T1000 (cell line): ENCODE measurements around the gene NLRP5.
"Not testable (repeated sequence)": the region's sequence is repeated elsewhere in the genome, so short reads cannot be mapped to it uniquely, and the experiment has no call there.

Experiments used
- DNase-seq: peaks from one replicate; lab custom pipeline; 2025; ENCODE audit warnings: mixed read lengths; lab: John Stamatoyannopoulos, UW

The NLRP5 gene

DNA sequence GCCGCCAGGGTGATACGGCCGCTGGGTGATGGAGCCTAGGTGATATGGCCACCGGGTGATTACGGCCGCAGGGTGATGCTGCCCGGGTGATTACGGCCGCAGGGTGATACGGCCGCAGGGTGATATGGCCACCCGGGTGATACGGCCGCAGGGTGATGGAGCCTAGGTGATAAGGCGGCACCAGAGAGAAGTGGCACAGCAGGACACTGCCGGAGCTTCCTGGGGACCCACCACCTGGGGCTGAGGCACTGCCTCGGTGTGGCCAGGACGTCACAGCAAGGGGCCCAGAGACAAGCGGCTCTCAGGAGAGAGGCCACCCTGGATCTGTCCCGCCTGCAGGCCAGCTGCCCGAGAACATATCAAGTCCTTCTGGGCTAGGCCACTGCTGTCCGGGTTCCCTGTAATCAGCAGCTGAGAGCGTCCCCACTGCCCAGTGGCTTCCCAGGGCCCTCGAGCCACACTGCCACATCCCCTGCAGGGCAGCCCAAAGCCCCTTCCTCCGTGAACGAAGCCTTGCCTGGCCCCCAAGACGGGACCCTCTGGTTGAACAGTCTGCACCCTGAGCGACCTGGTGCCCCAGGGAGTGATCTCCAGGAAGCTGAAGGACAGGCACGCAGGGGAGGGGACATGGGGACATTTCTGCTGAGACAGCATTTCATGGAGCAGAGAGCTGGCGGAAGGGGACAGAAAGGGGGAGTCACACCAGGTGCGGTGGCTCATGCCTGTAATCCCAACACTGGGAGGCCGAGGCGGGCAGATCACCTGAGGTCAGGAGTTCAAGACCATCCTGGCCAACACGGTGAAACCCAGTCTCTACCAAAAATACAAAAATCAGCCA is 112.4 kb downstream of the NLRP5 start:
- DNase-seq = no peak

- DNase-seq = no peak
Observed at GRCh38 chr19:56099638-56100539, 113.3 kb downstream of the NLRP5 start.

- DNase-seq = no peak
Observed at GRCh38 chr19:56101095-56101494, 114.5 kb downstream of the NLRP5 start.

DNA sequence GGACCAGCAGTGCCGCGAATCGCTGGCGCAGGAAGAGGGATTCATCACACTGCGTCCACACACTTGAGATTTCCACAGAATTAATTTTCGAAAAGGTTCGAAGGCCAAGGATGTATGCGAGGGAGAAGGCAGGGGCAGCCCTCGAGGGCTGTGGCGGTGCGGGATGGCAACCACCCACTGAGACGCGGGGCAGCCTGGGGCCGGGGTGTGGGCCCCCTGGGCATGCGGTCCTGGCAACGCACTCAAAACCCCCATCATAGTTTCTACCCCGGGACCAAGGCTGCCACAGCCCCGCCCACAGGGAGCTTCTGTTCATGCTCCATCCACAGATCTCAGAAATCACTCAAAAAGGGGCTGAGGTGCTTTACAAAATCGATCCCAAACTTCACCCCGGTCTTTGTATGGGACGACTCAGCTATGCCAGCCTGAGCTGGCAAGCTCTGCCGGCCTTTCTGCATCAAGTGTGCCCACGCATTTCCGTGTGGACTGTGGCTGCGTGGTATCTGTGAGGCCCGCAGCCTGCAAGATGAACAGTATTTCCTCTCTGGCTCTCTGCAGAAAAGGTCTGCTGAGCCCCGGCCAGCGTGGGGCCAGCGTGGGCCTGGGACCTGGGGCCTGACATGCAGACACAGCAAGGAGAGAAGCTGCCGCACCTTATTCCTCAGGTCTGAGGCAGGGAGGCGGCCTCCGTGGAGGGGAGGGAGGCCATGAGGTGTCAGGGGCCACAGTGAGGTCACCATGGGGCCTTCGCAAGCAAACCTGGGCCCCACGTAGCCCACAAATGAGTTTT is 115.4 kb downstream of the NLRP5 start:
- DNase-seq = no peak

GRCh38 chr19:56103027-56103614 is 116.5 kb downstream of the NLRP5 start:
- no peak for DNase-seq

DNA sequence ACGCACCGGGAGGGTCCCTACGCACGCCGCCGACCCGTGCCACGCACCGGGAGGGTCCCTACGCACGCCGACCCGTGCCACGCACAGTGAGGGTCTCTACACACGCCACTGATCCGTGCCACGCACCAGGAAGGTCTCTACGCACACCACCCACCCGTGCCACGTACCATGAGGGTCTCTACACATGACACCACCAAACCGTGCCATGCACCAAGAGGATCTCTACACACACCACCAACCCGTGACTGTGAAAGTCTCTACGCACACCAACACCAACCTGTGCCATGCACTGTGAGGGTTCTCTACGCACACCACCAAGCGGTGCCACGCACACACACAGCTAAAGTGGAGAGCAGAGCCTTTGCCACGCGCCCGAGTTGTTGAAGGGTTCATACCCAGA is 117.8 kb downstream of the NLRP5 start:
- DNase-seq = no peak

DNA sequence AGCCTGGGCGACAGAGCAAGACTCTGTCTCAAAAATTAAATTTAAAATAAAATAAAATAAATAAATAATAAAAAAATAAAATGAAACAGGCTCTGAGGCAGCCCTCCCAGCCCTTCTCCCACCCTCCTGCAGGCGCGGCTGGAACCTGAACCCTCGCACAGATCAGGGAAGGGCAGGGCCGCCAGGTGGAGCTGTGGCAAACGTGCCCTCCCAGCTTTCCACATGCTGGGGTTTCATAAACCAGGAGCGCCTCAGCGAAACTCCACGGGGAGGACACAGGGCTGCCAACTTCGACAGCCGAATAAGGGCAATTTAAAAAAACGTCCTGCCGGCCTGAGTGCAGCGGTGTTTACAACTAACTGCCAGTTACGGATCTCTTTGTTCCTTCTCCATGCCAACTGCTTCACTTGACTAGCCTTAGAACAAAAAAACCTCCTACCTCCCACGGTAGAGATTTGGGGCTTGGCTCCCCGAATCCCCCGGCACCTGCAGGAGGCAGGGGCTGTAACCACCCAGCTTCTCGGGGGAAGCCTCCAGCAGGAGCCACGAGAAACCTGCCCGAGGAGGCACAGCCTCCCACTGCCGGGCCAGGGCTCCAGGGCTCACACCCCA is 118.6 kb downstream of the NLRP5 start:
- no peak for DNase-seq

- DNase-seq = not testable (repeated sequence)
Observed at GRCh38 chr19:56105831-56106396, 119.3 kb downstream of the NLRP5 start.

DNA sequence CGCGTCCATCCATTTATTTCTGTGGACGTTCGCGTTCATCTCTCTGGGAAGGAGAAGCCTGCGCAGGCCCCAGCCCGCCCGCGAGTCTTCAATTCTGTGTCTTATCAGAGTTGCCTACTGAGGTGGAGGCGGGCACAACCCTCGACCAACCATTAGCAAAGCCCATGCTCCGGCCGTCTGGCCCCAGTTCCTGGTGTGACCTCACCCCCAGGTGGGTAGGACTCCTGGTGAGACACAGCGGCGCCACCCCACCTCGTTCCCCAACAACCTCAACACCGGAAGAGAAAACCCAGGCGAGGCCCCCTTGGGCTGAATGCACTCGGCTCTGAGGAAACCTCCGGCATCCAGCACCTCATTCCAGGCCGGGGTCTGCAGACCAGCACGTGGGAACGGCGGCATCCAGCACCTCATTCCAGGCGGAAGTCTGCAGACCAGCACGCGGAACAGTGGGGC is 119.8 kb downstream of the NLRP5 start:
- no peak for DNase-seq

- no peak for DNase-seq
Observed at GRCh38 chr19:56106993-56107392, 120.4 kb downstream of the NLRP5 start.

- DNase-seq = no peak
Observed at GRCh38 chr19:56107626-56108351, 121.2 kb downstream of the NLRP5 start.

DNA sequence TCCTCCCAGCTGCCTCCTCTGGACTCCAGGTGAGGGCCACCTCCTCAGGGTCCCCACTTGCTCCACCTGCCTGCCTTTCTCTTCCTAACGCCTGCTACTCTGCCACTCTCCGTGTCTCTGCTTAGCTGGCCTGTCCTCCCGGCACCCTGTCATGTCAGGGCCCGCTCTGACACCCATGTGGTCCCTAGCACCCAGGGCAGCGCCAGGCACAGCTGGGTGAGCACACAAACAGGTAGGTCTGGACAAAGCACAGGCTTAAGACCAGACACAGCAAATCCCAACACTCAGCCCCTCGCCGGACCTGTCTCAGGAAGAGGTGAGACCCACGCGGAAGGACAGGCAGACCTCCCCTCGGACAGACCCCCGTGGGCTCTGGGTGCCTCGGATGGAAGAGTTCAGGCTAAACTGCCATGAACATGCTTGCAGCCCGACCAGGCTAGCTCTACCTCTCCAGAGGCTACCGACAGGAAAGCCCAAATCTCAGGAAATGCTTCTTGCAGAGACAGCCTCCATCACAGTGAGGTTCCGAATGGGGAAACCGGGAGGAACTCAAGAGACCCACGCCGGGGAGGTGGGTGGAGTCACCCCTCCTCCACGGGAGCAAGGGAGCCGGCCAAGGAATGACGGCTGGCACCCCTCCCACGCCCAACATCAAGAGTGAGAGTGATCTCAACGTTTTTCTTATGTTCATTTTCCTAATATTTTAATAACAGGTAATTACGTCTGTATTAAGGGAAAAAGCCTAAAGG is 122.0 kb downstream of the NLRP5 start:
- DNase-seq = no peak

DNA sequence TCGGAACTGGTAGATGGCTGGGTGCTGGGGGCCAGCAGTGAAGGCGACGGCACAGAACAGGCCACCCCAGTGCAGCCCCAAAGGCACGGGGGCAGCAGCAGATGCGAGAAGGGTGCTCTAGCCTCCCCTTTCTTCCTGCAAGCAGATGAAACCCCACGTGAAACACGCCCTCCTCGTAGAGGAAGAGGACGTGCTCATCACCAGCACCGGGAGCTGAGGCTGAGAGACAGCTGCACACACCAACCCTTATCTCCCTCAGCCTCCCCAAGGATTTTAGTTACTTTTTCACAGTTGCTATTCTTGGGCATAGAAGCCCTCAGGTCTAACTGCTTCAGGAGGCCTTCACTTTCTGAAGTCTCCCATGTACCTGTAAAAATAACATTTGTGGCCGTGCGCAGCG is 122.7 kb downstream of the NLRP5 start:
- DNase-seq = no peak

DNA sequence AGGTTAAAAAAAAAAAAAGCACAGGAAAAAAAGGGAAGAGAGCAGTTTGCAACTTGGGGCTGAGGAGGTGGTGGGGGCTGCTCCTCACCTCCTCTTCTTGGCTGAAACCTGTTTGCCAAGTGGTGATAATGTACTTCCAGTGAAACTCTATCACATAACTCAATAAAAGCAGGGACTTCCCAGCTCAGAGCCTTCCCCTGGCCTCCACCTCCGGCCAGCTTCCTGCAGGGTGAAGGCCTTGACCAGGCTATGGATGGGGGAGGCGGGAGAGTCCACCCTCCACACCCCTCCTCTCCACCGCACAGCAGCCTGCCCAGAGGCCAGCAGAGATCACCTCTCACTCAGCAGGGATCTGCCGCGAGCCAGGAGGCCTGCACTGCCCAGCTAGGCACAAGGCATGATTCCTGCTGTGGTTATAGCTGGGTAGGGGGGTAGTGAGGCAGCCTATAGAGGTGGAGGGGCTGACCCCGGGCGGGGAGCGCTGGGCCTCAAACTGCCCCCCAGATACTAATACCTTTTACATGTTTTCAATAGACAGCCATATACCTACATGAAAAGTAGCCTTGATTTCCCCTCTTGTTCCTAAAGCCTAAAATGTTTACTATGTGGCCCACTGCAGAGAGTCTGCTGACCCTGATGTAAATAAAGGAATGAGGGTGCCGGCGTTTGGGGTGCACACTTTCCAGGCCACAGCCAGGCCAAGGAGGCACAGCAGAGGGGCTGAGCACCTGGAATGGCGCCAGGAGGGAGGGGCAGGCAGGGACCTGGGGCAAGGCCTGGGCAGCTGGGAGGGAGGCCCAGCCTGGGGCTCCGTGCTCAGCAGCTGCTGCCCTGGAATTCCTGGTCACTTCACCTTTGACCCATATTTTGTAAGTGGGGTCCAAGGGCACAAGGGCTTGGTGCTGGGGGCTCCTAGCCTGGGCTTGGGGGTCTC is 124.2 kb downstream of the NLRP5 start:
- no peak for DNase-seq
